GM18868 (cell line): ENCODE measurements around the gene KLF13.

Experiments
- ATAC-seq: cut with Tn5 transposase; IDR thresholded peaks from one replicate; pipeline ENCODE4 v1.9.1; 2021; ENCODE audit warnings: mild to moderate bottlenecking, moderate library complexity; ENCODE audit not compliant: unreplicated experiment

Gene KLF13

DNA sequence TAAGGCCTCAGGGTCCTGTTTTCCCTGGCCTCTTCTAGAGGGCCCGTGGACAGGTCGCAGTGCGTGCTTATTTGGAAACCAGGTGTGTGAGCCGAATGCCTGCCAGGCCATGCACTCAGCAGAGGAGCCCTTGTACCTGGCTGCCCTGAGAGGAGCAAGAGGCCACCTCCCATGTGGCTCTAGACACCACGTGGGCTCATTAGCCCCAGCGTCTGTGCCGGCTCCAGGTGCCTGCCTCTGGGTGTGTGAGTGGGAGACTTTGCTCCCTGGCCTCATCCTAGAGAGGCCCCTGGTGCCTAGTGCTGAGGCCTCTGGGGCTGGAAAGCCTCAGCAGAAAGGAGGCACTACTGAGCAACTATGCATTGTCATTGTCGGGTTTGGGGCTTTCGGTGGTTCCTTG lies 50.4 kb downstream of the KLF13 start:
- ATAC-seq, result no peak

DNA sequence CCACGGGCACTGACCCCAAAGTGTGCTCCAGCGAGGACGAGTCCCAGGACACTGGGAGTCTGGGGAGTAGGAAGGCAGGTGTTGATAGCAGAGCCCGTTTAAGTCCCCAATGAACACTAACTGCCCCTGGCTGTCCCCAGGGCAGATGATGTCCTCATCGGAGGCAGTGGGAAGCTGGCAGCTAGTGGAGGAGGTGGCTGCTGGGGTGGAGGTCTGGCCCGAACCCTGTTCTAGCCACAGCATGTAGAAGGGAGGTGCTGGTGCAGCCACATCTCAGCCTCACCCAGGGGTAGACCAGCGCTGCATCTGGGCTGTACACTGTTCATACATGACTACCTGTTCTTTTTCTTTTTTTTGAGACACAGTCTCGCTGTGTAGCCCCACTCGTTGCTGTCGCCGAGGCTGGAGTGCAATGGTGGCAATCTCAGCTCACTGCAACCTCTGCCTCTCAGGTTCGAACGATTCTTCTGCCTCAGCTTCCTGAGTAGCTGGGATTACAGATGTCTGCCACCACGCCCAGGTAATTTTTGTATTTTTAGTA lies 51.8 kb downstream of the KLF13 start:
- ATAC-seq, result no peak

DNA sequence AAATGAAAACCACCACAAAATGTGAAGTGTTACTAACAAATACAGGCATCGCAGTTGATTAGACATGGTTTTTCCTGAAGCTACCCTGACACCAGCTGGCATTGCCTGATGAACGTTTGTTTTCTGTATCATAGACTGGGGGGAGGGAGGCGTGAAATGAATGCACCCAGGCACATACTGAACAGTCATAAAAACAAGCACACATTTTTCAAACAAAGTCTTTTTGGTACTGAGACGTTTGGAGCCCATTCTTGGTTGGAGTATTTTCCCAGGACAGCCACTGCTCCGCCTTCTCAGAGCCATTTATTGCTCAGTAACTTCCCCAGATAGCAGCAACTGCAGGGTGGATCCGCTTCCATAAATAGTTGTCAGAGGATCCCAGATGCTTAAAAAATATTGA lies 52.4 kb downstream of the KLF13 start:
- ATAC-seq, result no peak

DNA sequence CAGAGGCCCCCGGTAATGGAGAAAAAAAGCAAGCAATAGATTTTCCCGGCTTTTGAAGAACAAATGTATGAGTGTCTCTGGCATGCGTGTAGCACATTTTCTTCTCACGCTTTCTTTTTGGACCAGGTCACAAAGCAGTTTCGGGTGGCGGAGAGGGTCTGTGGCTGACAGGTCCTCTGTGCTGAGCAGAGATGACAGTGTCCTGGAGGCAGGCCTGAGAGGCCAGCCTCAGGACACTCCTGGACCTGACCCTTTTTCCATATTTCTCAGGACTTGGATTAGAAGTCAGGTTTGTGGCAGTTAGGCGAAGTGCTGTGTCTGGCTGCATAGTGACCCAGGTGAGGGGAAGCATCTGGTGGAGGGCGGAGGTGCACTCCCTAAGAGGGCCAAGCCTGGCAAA lies 52.9 kb downstream of the KLF13 start:
- ATAC-seq, result no peak

DNA sequence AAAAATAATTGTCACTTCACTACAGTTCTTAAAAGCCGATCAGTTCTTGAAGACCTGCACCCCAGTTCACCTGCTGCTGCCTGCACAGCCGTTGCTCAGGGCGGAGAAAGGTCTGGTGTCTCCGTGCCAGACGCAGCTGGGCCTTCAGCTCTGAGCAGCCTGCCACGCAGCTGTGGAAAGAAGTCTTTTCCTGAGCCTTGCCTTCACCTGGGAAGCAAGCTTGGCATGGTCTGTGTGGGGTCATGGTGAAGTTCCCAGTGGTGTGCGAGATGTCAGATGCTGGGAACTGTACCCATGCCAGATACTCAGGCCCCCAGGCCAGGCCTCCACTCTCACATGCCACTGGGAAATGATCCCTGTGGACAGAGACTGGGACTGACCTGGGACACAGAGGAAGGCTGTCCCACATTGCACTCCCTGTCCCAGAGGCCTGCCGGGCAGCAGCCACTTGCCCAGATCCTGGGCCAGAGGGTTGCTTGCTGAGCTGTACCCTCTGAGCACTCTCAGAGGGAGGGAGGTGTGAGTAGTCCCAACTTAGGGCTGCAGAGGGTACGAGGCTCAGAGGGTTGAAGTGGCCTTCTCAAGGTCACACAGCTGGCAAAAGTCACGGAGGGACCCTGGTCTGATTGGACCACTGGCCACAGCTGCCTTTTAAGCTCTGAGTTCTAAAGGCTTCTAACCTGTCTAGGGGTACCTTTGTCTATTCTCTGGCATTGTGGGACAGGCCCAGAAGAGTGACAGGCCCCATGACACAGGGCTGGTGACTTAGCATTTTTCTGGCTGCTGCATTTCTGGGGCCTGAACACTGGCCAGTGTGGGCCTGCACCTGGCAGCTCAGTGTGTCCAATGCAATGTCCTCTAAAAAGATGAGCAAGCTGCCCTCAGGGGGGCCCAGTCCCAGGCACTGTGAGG lies 55.4 kb downstream of the KLF13 start:
- no peak for ATAC-seq

DNA sequence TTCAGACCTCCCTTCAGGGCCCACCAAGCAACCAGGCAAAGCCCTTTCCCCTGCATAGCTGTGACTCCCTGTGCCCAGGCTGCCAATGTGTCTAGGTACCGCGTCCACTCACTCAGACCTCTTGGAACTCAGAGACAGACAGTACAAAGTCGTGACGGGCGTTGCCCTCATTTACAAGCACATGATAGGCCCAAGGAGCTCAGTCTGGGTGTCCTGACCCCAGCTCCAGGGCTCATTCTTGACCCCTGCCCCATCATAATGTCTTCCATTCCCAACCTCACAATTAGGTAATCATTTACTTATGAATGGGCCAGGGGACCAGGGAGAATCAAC lies 56.0 kb downstream of the KLF13 start:
- ATAC-seq, result no peak

DNA sequence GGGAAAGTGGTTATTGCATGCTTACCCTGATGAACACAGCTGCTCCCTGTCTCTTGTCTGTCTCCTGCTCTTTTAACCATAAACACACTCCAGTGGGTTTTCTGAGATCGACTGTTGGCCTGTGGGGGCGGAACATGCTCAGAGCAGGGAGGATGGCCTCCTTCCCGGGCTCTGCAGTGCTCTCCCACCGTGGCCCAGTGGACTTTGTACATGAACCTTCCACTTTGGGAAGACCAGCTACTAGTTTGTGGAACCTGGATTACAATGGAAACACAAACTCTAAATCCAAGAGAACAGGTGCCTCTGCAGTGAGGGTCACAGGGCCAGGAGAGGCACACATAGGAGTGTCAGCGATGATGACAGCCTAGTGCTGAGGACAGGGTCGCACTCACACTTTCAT lies 56.5 kb downstream of the KLF13 start:
- ATAC-seq, result no peak

DNA sequence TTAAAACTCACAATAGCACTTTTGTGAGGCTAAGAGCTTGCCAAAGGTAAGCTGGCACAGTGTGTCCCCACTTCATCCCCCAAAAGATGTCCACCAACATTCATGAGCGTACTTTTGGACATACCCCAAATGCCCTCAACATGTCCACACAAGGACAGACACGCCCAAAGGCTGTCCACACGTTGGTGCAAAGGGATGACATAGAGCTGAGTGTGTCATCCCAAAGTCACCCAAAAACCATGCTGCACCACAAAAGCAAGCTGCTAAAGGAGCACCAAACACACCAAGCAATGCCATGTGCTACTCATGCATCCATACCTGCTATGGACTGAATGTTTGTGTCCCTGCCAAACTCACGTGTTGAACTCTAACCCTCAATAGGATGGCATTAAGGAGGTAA lies 57.9 kb downstream of the KLF13 start:
- ATAC-seq, result no peak

DNA sequence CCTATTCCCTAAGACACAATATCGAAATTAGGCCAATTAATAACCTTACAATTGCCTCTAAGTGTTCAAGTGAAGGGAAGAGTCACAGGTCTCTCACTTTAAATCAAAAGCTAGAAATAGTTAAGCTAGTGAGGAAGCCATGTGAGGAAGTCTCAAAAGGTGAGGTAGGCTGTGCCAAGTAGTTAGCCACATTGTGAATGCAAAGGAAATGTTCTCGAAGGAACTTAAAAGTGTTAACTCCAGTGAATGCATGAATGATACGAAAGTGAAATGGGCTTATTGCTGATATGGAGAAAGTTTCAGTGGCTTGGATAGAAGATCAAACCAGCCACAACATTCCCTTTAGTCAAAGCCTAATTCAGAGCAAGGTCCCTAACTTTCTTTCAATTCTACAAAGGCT lies 59.1 kb downstream of the KLF13 start:
- no peak for ATAC-seq

DNA sequence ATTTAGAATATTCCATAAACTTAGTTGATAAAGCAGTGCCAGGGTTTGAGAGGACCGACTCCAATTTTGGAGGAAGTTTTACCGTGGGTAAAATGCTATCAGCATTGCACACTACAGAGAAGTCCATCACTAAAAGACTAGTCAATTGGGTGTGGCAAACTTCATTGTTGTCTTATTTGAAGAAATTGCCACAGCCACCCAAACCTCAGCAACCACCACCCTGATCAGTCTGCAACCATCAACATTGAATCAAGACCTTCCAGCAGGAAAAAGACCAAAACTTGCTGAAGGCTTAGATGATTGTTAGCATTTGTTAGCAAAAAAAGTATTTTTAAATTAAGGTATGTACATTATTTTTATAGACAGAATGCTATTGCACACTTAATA lies 60.5 kb downstream of the KLF13 start:
- ATAC-seq, result no peak

DNA sequence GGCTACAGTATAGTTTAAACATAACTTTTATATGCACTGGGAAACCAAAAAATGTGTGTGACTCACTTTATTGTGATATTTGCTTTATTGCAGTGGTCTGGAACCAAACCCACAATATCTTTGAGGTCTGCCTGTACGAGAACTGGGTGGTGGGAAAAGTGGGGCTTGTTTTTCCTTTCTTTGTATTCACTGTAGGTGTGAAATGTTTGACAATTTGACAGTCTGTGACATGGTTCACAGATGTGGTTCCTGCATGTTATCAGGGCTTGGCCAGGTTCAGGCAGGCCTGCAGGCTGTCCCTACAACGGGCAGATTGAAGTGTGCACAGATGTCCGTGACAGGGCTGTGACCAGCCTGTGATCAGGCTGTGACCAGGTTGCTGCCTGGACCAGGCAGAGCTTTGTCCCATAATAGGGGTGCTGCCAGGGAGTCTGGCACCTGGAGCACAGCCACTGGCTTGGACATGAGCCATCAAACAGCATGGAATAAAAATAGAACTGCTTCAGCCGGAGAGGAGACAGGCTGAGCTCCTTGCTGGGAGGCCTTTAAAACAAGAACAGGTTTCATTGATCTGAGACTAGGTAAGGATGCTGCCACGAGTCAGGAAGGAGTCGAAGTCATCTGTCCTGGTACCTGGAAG lies 61.0 kb downstream of the KLF13 start:
- ATAC-seq, result no peak

DNA sequence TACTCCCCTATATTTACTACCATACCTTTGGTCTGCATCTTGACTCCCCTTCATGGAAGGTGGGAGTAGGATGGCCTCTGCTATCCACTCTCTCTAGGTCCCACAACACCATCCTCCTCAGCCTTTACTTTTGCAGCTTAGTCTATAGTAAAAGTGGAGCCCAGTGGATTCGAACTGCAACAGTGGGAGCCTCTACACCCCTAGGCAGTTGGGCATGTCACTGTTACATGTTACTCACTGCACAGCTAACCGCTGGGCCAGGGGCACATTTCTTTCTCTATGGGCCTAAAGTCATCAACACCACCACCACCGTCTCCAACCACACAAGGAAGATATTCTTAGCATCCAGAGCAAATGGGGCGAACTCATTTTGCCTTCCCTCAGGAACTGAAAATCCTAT lies 62.9 kb downstream of the KLF13 start:
- no peak for ATAC-seq

DNA sequence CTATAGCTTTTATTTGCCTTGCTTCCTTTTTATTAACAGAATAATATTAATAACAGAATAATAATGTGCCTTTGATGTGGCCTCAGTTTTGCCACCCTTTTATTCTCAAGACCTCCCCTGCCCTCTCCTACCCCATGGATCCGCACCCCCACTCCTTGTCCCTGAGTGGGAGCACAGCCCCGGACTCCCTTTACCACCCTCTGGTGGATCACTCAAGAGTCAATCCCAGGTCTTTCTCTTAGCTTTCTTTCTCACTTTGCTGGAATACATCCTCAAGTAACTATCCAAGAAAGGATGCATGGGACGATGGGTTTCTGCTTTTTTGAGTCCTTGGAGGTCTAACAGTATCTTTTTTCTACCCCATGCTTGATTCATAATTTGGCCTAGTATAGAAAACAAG lies 63.4 kb downstream of the KLF13 start:
- no peak for ATAC-seq

DNA sequence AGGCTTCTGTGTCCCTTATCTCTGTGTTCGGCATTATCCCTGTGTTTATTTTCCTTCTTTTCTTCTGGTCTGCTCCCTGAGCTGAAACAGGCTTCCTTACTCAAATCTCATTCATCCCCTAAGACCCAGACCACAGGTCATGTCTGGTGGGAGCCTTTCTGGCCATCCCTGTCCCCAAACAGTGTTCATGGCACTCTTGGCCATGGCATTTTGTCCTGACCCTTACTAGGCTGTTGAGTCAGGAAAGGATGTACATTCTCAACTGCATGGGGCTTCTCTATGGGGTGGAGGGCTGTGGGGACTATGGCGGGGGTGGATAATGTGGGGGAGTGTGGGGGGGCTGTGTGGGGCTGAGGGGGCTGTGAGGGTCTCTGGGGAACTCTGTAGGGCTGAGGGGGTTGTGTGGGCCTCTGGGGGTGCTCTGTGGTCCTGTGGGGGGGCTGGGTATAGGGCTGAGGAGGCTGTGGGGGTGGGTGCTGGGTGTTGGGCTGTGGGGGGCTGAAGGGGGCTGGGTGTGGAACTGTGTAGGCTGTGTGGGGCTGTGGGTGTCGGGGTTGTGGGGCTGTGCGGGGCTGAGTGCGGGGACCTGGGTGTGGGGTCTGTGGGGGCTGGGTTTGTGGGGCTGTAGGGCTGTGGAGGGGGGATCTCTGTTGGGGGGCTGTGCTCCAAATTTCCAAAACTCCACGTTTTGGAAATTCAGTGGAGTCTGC lies 64.3 kb downstream of the KLF13 start:
- ATAC-seq, result no peak

DNA sequence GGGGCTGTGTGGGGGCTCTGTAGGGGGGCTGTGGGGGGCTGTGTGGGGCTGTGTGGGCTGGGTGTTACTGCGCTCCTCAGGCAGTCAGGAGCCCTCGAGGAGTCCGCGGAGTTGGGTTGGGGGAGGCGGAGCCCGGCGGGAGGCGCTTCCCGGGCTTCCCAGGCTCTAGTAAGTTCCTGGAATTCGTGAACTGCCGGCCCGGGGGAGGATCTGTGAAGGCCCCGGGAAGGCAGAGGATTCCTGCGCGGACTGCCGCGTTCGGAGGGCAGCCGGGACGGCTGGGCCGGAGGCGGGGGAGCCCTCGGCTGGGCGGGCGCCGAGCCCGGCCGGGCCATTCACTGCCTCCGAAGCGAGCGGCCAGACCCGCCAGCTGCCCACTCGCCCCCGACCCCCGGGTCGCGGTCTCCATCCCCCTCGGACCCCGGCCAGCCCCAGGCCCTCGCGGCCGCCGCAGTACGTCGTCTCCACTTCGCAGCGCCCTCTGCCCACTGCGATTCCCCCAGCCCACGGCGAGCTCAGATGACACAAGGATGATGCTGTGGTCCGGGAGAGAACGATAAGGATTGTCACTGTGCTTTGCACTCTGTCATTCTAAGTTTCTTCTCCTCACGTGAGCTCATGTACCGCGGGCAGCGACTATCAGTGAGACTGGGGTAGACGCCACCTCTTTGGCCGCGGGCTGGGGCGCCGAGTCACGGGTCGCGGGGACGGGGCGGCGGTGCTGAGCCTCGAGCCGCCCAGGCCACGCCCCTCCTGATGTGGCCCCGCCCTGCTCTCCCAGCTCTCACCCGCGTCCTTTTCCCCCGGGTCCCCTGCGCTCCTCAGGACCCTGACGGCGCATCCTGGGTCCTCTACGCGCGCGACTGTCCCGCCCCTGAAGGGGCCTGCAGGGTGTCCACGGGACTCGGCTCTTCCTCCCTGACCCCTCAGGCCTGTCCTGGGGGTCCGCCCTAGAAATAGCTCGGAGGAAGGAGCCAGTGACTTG lies 65.3 kb downstream of the KLF13 start:
- ATAC-seq, result peak; percentile 89

DNA sequence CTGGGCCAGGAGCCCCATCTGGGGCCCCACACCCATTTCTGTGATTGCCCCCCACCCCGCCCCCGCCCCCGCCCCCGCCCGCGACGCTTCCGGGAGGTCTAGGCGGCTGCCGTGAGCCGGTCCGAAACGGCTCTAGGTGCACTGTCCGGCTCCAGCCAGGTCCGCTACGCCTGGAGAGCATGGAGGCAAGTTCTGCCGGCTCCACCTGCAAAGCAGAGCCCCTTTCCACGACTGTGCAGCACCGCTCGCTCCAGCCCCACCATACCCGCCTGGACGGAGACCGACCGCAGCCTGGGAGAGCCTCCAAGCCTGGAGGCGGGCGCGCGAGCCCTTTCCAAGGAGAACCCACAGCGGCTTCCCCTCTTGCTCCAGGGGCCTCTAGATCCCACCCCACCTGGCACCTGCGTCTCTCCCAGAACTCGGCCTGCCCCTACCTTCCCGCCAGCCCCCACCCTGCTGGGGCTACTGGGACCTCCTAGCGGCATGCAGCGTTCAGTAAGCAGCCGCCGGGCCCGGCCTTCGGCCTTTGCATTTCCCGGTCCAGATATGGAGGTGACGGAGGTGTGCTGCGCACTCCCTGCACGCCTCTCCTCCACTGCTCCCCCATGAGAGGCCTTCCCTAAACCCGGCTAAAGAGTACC lies 66.2 kb downstream of the KLF13 start:
- ATAC-seq, result peak; percentile 33

DNA sequence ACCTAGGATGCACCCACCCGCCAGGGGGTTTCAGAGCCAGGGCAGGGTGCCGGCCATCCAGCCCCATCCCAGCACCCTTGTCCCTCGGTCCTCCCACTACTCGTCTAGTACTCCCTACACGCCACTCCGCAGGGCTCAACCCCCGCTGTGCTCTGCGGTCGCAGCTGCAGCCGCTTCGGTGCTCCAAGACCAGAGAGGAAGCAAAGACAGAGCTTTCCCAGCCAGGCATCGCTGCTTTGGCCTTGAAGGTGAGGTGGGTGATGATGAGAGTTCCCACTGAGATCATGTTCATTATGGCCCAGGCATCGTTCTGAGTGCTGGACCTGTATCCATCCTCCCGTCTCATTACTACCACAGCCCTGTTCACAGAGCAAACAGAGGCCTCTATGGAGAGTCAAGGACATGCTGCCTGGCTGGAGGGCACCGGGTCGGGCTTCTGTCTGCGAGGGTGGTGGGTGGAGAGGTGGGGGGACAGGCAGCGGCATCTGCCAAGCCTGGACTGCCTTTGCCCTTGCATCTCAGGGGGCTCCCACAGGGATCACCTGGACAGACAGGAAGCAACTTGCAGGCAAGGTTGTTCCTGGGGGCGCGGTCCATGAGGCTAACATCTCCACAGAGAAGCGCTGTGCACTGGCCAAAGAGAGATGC lies 66.9 kb downstream of the KLF13 start:
- ATAC-seq, result no peak

DNA sequence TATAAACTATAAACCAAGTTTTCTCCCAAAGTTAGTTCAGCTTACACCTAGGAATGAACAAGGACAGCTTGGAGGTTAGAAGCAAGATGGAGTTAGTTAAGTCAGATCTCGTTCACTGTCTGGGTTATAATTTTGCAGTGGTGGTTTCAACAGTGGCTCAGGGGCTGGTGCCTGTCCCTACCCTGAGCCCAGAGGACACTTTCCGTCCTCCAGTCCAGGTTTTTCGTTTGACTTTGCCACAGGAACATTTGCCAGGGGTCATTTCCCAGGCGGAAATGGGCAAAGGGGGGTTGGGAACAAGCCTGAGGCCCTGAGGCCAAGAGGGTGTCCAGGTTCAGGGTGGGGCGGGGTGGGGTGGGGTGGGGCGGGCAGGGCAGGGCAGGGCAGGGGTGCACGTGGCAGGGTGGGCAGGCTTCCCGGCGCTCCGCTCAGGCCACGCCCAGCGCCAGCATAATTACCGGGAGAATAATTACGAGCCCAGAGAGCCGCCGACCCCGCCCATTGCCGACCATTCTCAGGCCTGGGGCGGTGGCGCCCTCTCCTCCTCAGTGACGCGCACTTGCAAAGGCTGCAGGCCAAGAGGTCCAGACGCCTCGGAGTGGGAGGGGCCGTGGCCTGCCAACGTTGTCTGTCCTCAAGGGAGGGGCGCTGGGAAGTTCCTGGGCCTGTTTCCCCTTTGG lies 70.4 kb downstream of the KLF13 start:
- ATAC-seq, result no peak
